ENCODE measurements around the gene SLC38A11.

GRCh38 chr2:164935118-164936101 lies 19.9 kb downstream of the SLC38A11 start:
- TF ChIP-seq ELF4 (IDR thresholded peaks at IDR 0.05) = no peak
- TF ChIP-seq L3MBTL2 (conservative IDR thresholded peaks at IDR 0.05) = no peak
- no peak for TF ChIP-seq FOXK2 (IDR thresholded peaks at IDR 0.05)
- no peak for TF ChIP-seq HDGF (IDR thresholded peaks at IDR 0.05; ENCODE audit: borderline replicate concordance)
- TF ChIP-seq ZNF384 (IDR thresholded peaks at IDR 0.05) = no peak
- TF ChIP-seq CTBP1 (IDR thresholded peaks at IDR 0.05; ENCODE audit: borderline replicate concordance) = no peak
- TF ChIP-seq SUZ12 (IDR thresholded peaks at IDR 0.05) = no peak
- no peak for TF ChIP-seq PKNOX1 (IDR thresholded peaks at IDR 0.05)
- no peak for TF ChIP-seq NFRKB (IDR thresholded peaks at IDR 0.05)
